ENCODE results near the gene GMPPA.

GMPPA gene

DNA sequence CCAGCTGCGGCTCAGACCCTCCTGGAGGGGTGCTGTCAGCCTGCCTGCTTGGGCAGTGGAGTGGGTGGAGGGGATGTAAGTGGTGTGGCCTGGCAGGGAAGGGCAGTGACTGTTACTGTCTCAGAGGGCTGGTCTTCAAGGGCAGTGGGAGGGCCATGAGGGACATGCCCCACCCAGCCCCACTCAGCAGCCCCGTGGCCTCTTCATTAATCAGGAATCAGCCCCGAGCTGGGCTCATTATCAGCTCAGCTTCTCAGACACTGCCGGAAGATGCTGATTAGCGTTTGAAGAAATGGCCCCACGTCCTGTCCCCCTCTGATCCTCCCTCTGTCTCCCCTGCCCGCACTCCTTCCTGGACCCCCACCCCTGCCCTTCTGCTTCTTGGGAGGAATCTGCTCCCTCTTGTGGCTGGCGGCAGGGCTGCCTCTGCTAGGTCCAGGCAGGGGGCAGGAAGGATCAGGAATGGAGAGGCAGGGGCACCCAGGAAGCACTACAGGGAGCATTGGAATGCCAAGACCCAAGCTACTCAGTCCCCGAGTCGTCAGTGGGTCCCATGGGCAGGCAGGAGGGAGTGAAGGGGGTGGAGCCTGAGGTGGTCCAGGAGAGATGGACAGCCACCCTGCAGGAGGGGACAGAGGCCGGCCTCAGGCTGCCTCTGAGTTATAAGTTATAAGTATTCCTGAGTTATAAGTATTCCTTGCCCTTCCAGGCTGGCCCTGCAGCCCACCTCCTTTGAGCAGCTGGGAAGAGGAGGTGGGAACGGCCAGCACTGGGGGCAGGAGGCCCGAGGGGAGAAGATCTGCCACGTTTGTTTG is 22.6 kb downstream of the GMPPA start:
- peaks cover 61 to 80% of the 10 kb centered on the region in 2 donors for H3K27me3 ChIP-seq (ENCODE audit: control insufficient read depth in 1 of 2, insufficient read depth in 2 of 2, low read length in 2 of 2)
- H3K9ac ChIP-seq (ENCODE audit: low read depth in 1 of 2, low read length in 2 of 2) = no peak overlapping the region
- no peaks in the 10 kb centered on the region for H3K36me3 ChIP-seq (ENCODE audit: control insufficient read depth in 1 of 2, insufficient read depth in 2 of 2, low read length in 2 of 2)
- no peak overlapping the region for H3K27ac ChIP-seq (ENCODE audit: low read depth, low read length)
- no peak overlapping the region for H3K4me3 ChIP-seq (ENCODE audit: low read depth in 1 of 2, low read length in 2 of 2)
- peaks cover 0 to 4% of the 10 kb centered on the region in 2 donors for H3K4me1 ChIP-seq (ENCODE audit: control insufficient read depth in 1 of 2, insufficient read depth in 2 of 2, low read length in 2 of 2)
- no peaks in the 10 kb centered on the region for H3K9me3 ChIP-seq (ENCODE audit: control insufficient read depth in 1 of 2, low read length in 2 of 2)

DNA sequence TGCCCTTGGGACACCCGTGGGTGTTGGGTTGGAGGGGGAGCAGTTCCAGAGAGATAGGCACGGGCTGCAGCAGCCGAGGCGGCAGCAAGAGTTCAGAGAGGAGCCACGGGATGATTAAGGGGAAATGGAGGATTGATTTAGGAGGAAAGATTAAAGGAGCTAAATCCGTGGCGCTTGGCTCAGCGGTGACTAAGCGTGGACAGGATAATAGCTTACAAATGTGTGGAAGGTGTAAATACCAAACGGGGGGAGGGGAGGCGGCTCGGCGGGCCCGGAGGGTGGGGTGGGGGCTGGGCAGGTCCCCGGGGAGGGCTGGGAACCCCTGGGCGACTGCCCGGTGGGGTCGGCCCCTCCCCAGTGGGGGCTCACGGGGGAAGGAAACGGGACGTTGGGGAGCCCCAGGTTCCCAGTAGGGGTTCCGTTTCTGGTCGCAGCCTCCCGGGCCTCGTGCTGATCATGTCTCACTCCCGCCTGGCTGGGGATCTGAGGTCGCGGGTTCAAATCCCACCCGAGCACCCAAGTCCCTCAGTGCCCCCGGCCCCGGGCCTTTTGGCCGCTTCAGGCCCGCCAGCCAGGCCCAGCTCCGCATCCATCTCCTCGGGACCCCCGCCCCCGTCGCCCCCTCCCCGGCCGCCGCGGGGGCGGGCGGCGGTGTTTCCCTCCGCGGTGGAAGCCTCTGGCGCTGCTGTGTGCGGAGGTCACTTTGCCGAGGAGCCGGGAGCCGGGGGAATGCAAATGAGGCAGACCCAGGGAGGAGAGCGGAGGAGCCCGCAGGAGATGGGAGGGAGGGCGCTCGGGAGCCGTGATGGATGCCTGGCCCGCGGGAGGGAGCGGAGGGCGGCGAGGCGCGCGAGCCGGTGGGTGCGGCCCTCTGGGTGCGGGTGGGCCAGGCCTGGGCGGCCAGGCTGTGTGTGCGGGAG is 23.7 kb downstream of the GMPPA start:
- Histone ChIP-seq H3K27ac (ENCODE audit: low read depth, low read length) (no peak overlapping the region), H3K9me3 (ENCODE audit: control insufficient read depth in 1 of 2, low read length in 2 of 2) (no peaks in the 10 kb centered on the region), H3K27me3 (ENCODE audit: control insufficient read depth in 1 of 2, insufficient read depth in 2 of 2, low read length in 2 of 2) (peaks cover 62 to 80% of the 10 kb centered on the region in 2 donors), H3K36me3 (ENCODE audit: control insufficient read depth in 1 of 2, insufficient read depth in 2 of 2, low read length in 2 of 2) (no peaks in the 10 kb centered on the region), H3K4me1 (ENCODE audit: control insufficient read depth in 1 of 2, insufficient read depth in 2 of 2, low read length in 2 of 2) (peaks cover 0 to 4% of the 10 kb centered on the region in 2 donors), H3K9ac (ENCODE audit: low read depth in 1 of 2, low read length in 2 of 2) (no peak overlapping the region), H3K4me3 (ENCODE audit: low read depth in 1 of 2, low read length in 2 of 2) (no peak overlapping the region)

DNA sequence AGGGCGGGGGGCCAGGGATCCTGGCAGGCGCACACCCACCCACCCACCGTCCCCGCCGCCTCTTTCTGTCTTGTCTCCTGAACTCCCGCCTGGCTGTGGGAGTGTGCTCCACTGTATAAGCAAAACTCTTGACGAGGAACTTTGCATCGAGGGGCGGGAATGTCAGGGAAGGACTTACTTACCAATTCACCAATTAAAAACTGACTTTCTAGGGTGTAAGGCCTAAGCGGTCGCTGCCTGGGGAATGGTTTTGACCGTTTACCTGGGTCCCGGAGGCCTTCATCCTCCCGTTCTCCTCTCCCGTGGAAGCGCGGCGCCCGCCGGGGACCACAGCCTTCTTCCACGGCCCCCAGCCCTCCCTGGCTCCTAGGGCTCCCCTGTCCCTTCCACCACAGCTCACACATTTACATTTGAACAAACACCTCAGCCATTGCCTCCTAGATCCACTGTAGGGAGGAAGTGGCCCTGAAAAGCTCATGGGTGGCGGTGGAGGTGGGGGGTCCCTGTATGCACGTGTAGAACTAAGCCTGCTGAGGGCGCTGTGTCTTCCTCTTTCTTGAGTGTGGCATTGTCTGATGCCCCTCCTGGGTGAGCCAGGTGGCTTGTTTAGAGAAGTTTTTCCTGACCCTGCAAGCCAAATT is 24.5 kb downstream of the GMPPA start:
- Histone ChIP-seq H3K27ac (ENCODE audit: low read depth, low read length) (no peak overlapping the region), H3K4me3 (ENCODE audit: low read depth in 1 of 2, low read length in 2 of 2) (no peak overlapping the region), H3K27me3 (ENCODE audit: control insufficient read depth in 1 of 2, insufficient read depth in 2 of 2, low read length in 2 of 2) (peaks cover 68 to 80% of the 10 kb centered on the region in 2 donors), H3K9ac (ENCODE audit: low read depth in 1 of 2, low read length in 2 of 2) (no peak overlapping the region), H3K36me3 (ENCODE audit: control insufficient read depth in 1 of 2, insufficient read depth in 2 of 2, low read length in 2 of 2) (no peaks in the 10 kb centered on the region), H3K4me1 (ENCODE audit: control insufficient read depth in 1 of 2, insufficient read depth in 2 of 2, low read length in 2 of 2) (peaks cover 0 to 4% of the 10 kb centered on the region in 2 donors), H3K9me3 (ENCODE audit: control insufficient read depth in 1 of 2, low read length in 2 of 2) (no peaks in the 10 kb centered on the region)

DNA sequence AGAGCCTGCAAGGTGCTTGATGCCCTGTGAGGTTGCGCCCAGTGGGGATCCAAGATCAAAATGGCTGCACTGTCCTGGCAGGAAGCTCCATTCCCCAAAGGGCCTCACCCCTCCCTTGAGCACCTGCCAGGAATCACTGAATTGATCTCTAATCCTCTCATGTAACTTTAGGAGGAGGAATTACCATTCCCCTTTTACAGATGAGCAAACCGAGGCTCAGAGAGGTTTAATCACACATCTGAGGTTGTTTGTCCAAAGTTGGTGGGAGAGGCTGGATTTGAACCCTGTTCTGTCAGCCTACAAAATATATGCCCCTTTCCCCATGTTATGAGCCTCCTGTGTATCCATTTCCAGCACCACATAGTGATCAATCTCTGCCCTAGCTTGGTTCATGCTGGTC is 26.1 kb downstream of the GMPPA start:
- Histone ChIP-seq H3K27me3 (ENCODE audit: control insufficient read depth in 1 of 2, insufficient read depth in 2 of 2, low read length in 2 of 2) (peaks cover 77 to 87% of the 10 kb centered on the region in 2 donors), H3K27ac (ENCODE audit: low read depth, low read length) (no peak overlapping the region), H3K9me3 (ENCODE audit: control insufficient read depth in 1 of 2, low read length in 2 of 2) (no peaks in the 10 kb centered on the region), H3K4me1 (ENCODE audit: control insufficient read depth in 1 of 2, insufficient read depth in 2 of 2, low read length in 2 of 2) (peaks cover 0 to 4% of the 10 kb centered on the region in 2 donors), H3K9ac (ENCODE audit: low read depth in 1 of 2, low read length in 2 of 2) (no peak overlapping the region), H3K36me3 (ENCODE audit: control insufficient read depth in 1 of 2, insufficient read depth in 2 of 2, low read length in 2 of 2) (no peaks in the 10 kb centered on the region), H3K4me3 (ENCODE audit: low read depth in 1 of 2, low read length in 2 of 2) (no peak overlapping the region)

DNA sequence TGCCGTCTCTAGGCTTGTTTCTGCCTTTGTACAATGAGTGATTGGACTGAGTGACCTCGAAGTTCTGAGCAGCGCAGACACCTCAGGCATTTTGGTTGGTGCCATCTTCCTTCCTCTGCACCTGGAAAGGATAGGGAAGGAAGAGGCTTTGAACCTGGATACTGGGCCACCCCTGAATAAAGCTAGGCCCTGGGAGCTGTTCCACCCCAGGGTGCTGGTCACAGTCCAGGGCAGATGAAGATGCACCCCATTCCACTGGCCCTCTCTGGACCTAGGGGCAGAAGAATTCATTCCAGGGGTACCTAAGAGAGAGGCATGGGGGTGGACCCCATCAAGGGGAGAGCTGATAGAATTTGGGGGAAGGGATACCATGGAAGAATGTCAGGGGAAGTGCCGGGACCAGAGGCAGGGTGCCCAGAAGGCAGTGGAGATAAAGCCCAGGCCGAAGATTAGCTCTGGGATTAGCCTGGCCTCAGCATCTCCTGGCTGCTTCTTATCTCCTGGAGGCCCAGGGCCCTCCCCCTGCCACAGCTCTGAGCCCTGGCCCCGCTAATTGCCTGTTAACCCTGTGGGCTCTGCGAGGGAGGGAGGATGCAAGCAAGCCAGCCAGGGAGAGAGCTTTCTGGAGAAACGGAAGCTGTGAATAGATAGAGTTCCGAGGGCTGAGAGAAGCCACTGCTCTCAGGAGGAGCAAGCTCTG is 27.0 kb downstream of the GMPPA start:
- H3K9me3 ChIP-seq (ENCODE audit: control insufficient read depth in 1 of 2, low read length in 2 of 2) = no peaks in the 10 kb centered on the region
- peaks cover 0 to 4% of the 10 kb centered on the region in 2 donors for H3K4me1 ChIP-seq (ENCODE audit: control insufficient read depth in 1 of 2, insufficient read depth in 2 of 2, low read length in 2 of 2)
- H3K4me3 ChIP-seq (ENCODE audit: low read depth in 1 of 2, low read length in 2 of 2) = no peak overlapping the region
- H3K36me3 ChIP-seq (ENCODE audit: control insufficient read depth in 1 of 2, insufficient read depth in 2 of 2, low read length in 2 of 2) = no peaks in the 10 kb centered on the region
- no peak overlapping the region for H3K9ac ChIP-seq (ENCODE audit: low read depth in 1 of 2, low read length in 2 of 2)
- peaks cover 81 to 82% of the 10 kb centered on the region in 2 donors for H3K27me3 ChIP-seq (ENCODE audit: control insufficient read depth in 1 of 2, insufficient read depth in 2 of 2, low read length in 2 of 2)
- no peak overlapping the region for H3K27ac ChIP-seq (ENCODE audit: low read depth, low read length)

DNA sequence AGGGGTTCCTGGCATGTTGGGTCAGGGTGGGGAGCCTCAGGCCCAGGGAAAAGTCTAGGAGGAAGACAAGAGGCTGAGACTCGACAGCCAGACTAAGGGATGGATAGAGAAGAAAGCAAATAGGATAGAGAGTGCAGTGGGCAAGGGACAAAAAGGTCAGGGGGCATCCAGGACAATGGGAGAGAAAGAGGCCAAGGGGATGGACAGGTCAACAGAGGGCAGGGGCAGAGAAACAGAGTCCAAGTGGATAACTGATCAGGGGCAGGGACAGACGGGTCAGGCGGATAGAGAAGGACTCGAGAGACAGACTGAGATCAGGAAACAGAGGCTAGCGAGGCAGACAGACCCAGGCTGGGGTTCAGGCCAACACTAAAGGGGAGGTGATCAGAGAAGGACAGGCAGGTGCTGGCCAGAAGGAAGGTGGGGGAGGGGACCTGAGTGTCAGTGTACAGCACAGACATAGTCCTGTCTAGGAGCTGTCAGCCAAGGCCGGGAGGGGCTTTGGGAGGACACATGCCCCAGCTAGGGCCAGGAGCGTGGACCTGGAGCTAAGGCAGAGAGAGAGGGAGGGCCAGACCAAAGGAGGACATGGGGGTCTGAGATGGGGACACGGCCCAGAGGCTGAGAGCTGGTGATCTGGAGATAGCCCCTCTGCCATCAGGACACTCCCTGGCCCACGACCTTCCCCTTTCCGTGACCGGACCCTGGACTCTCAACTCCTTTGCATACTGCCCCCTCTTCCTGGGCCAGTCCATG is 27.8 kb downstream of the GMPPA start:
- H3K9ac ChIP-seq (ENCODE audit: low read depth in 1 of 2, low read length in 2 of 2) = no peak overlapping the region
- peaks cover 74 to 80% of the 10 kb centered on the region in 2 donors for H3K27me3 ChIP-seq (ENCODE audit: control insufficient read depth in 1 of 2, insufficient read depth in 2 of 2, low read length in 2 of 2)
- no peak overlapping the region for H3K4me3 ChIP-seq (ENCODE audit: low read depth in 1 of 2, low read length in 2 of 2)
- peaks cover 0 to 4% of the 10 kb centered on the region in 2 donors for H3K4me1 ChIP-seq (ENCODE audit: control insufficient read depth in 1 of 2, insufficient read depth in 2 of 2, low read length in 2 of 2)
- H3K27ac ChIP-seq (ENCODE audit: low read depth, low read length) = no peak overlapping the region
- no peaks in the 10 kb centered on the region for H3K36me3 ChIP-seq (ENCODE audit: control insufficient read depth in 1 of 2, insufficient read depth in 2 of 2, low read length in 2 of 2)
- no peaks in the 10 kb centered on the region for H3K9me3 ChIP-seq (ENCODE audit: control insufficient read depth in 1 of 2, low read length in 2 of 2)

DNA sequence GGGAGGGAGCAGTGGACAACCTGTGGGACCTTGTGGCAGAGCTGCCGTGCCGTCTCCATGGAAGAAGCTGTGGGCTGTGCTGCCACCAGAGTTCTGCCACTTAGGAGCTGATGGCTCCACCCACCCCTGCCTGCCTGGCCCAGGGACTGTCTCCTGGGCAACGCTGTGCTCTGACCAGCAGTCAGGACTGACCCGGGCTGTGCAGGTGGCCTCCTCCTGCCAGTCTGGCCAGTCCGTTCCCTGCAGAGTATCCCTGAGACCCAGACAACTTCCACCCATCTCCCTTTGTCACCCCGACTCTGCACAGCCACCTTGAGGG is 28.3 kb downstream of the GMPPA start:
- Histone ChIP-seq H3K36me3 (ENCODE audit: control insufficient read depth in 1 of 2, insufficient read depth in 2 of 2, low read length in 2 of 2) (no peaks in the 10 kb centered on the region), H3K9ac (ENCODE audit: low read depth in 1 of 2, low read length in 2 of 2) (no peak overlapping the region), H3K27me3 (ENCODE audit: control insufficient read depth in 1 of 2, insufficient read depth in 2 of 2, low read length in 2 of 2) (peaks cover 68 to 80% of the 10 kb centered on the region in 2 donors), H3K4me3 (ENCODE audit: low read depth in 1 of 2, low read length in 2 of 2) (no peak overlapping the region), H3K9me3 (ENCODE audit: control insufficient read depth in 1 of 2, low read length in 2 of 2) (no peaks in the 10 kb centered on the region), H3K4me1 (ENCODE audit: control insufficient read depth in 1 of 2, insufficient read depth in 2 of 2, low read length in 2 of 2) (peaks cover 0 to 4% of the 10 kb centered on the region in 2 donors), H3K27ac (ENCODE audit: low read depth, low read length) (no peak overlapping the region)

DNA sequence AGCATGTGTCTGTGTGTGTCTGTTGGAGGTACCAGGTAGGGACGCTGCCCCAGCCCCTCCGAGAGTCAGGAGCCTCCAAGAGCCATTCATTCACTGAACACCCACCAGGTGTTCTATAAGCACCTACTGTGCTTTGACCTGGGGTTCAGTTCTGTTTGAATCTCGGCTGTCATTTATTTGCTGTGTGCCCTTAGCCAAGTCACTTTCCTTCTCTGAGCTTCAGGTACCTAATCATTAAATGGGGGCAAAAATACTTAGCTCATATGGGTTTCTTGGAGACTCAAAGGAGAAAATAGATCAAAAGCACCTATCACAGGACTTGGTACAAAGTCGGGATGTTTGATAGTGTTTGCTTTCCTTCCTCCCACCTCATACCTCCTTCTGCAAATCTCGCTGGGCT is 28.8 kb downstream of the GMPPA start:
- H3K9me3 ChIP-seq (ENCODE audit: control insufficient read depth in 1 of 2, low read length in 2 of 2) = no peaks in the 10 kb centered on the region
- peaks cover 64 to 81% of the 10 kb centered on the region in 2 donors for H3K27me3 ChIP-seq (ENCODE audit: control insufficient read depth in 1 of 2, insufficient read depth in 2 of 2, low read length in 2 of 2)
- peaks cover 0 to 4% of the 10 kb centered on the region in 2 donors for H3K4me1 ChIP-seq (ENCODE audit: control insufficient read depth in 1 of 2, insufficient read depth in 2 of 2, low read length in 2 of 2)
- H3K4me3 ChIP-seq (ENCODE audit: low read depth in 1 of 2, low read length in 2 of 2) = no peak overlapping the region
- H3K27ac ChIP-seq (ENCODE audit: low read depth, low read length) = no peak overlapping the region
- H3K36me3 ChIP-seq (ENCODE audit: control insufficient read depth in 1 of 2, insufficient read depth in 2 of 2, low read length in 2 of 2) = no peaks in the 10 kb centered on the region
- H3K9ac ChIP-seq (ENCODE audit: low read depth in 1 of 2, low read length in 2 of 2) = no peak overlapping the region
